Coronary artery (tissue), 2 donors: ENCODE measurements around the gene WASF2.

Experiments
- DNase-seq: peaks from one replicate; pipeline ENCODE4 v3.0.0-alpha.2; 2017; ENCODE audit warnings: low spot score
- H3K27ac ChIP-seq, 2 donors: fragments of 200-600 bp; sonication (generic); one replicate each; pipeline ENCODE4 v1.5.1; 2016 to 2019
- H3K4me3 ChIP-seq: fragments of 200-600 bp; sonication (generic); 2 replicates; pipeline ENCODE4 v1.5.1; 2016; ENCODE audit warnings: mild to moderate bottlenecking, moderate library complexity
- CTCF ChIP-seq: fragments of 200-600 bp; sonication (generic); IDR thresholded peaks from one replicate; pipeline ENCODE4 v1.5.1; 2019; ENCODE audit warnings: antibody characterized with exemption

WASF2 gene

GRCh38 chr1:27417713-27418112 lies 72.3 kb downstream of the WASF2 start:
- no peak for DNase-seq
- no peak overlapping the region for H3K4me3 ChIP-seq
- peak overlapping the region; percentile 71 to 85 for H3K27ac ChIP-seq
- no peak for TF ChIP-seq CTCF

- no peak for DNase-seq
- no peak overlapping the region for H3K4me3 ChIP-seq
- TF ChIP-seq CTCF, result peak; percentile 22
- peak overlapping the region in 1 of 2 donors; percentile 21 for H3K27ac ChIP-seq
Measured at GRCh38 chr1:27416387-27417111, 73.4 kb downstream of the WASF2 start.

- H3K4me3 ChIP-seq, result no peak overlapping the region
- H3K27ac ChIP-seq, result no peak overlapping the region
- TF ChIP-seq CTCF, result no peak
- DNase-seq, result no peak
Measured at GRCh38 chr1:27414091-27414490, 75.9 kb downstream of the WASF2 start.

GRCh38 chr1:27413004-27413403 lies 77.0 kb downstream of the WASF2 start:
- DNase-seq, result no peak
- no peak overlapping the region for H3K27ac ChIP-seq
- H3K4me3 ChIP-seq, result no peak overlapping the region
- no peak for TF ChIP-seq CTCF

GRCh38 chr1:27412502-27412901 lies 77.5 kb downstream of the WASF2 start:
- no peak overlapping the region for H3K27ac ChIP-seq
- no peak for TF ChIP-seq CTCF
- DNase-seq, result no peak

GRCh38 chr1:27410709-27411108 lies 79.3 kb downstream of the WASF2 start:
- H3K27ac ChIP-seq, result no peak overlapping the region
- no peak for TF ChIP-seq CTCF
- no peak overlapping the region for H3K4me3 ChIP-seq
- DNase-seq, result no peak

More at GRCh38 chr1:27412502-27412901, 77.5 kb downstream of the WASF2 start:
- H3K4me3 ChIP-seq, result no peak overlapping the region

DNA sequence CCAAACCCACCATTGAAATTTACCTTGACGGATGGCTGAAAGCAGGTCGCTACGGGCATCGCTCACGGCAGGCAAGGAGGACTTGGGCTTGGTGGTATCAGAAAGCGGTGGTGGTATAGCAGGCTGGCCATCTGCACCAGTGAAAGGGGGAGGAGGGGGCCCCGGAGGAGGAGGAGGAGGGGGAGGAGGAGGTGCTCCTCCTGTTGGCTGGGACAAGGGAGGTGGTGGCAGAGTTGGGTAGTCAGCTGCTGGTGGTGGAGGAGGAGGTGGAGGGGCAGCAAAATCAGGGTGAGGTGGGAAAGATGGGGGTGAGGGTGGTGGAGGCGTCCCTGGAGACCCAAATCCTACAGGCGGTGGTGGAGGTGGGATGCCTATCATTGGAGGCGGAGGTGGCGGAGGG lies 80.3 kb downstream of the WASF2 start:
- DNase-seq, result no peak
- TF ChIP-seq CTCF, result no peak

More for the DNA sequence above, 80.3 kb downstream of the WASF2 start:
- Histone ChIP-seq H3K27ac (no peak overlapping the region), H3K4me3 (no peak overlapping the region)
